ENCODE results near the gene PLCG1. TPM values are rescaled to one million over a fixed set of nuclear protein-coding genes. Genes with fewer than 3 reads are reported as not detected.

PLCG1 gene
- total and polyA plus RNA-seq, 4 donors, result 2.0 to 30.4 (median 16.1) TPM

DNA sequence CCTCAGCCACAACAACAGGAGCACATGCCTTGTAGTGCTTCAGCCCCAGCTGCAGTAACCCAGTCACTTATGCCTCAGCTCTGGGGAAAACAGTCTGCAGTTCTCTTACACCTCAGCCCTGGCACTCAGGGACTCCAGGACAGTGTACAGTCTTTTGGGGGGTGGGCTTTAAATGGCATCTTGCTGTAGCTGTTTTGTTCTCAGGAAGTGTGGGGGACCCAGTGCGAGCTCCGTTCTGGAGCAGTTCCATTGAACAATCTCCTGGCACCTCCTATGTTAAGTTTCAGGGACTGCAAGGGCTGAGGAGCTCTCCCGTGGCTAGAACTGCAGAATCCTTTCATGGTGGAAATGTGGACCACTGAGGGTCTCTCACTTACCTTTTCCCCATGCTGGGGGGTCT is 55.2 kb downstream of the PLCG1 start:
- Histone ChIP-seq H3K27me3 (ENCODE audit: control insufficient read depth in 4 of 4, insufficient read depth in 4 of 4, low read length in 3 of 4) (no peaks in the 10 kb centered on the region), H3K27ac (ENCODE audit: low read depth in 1 of 2, low read length in 2 of 2) (no peak overlapping the region), H3K4me1 (ENCODE audit: control insufficient read depth in 4 of 4, insufficient read depth in 4 of 4, low read length in 3 of 4) (no peaks in the 10 kb centered on the region), H3K9ac (ENCODE audit: low read depth in 1 of 2, low read length in 2 of 2) (no peak overlapping the region), H3K9me3 (ENCODE audit: control insufficient read depth in 4 of 4, low read length in 3 of 4) (peaks cover 0 to 4% (median 0%) of the 10 kb centered on the region in 4 donors), H3K36me3 (ENCODE audit: control insufficient read depth in 4 of 4, insufficient read depth in 3 of 4, low read depth in 1 of 4, low read length in 3 of 4) (peaks cover 0 to 5% (median 2%) of the 10 kb centered on the region in 4 donors), H3K4me3 (ENCODE audit: low read depth in 1 of 3, low read length in 3 of 3) (no peak overlapping the region)
- 97% methylated on average over 3 of the region's 3 CpGs for WGBS
- DNase-seq (ENCODE audit: low spot score), result no peak
- TF ChIP-seq FOXA2 (IDR thresholded peaks at IDR 0.05) (no peak), EGR1 (IDR thresholded peaks at IDR 0.05; ENCODE audit: low read depth in 2 of 2) (no peak)
- TF ChIP-seq, protein P1, sequence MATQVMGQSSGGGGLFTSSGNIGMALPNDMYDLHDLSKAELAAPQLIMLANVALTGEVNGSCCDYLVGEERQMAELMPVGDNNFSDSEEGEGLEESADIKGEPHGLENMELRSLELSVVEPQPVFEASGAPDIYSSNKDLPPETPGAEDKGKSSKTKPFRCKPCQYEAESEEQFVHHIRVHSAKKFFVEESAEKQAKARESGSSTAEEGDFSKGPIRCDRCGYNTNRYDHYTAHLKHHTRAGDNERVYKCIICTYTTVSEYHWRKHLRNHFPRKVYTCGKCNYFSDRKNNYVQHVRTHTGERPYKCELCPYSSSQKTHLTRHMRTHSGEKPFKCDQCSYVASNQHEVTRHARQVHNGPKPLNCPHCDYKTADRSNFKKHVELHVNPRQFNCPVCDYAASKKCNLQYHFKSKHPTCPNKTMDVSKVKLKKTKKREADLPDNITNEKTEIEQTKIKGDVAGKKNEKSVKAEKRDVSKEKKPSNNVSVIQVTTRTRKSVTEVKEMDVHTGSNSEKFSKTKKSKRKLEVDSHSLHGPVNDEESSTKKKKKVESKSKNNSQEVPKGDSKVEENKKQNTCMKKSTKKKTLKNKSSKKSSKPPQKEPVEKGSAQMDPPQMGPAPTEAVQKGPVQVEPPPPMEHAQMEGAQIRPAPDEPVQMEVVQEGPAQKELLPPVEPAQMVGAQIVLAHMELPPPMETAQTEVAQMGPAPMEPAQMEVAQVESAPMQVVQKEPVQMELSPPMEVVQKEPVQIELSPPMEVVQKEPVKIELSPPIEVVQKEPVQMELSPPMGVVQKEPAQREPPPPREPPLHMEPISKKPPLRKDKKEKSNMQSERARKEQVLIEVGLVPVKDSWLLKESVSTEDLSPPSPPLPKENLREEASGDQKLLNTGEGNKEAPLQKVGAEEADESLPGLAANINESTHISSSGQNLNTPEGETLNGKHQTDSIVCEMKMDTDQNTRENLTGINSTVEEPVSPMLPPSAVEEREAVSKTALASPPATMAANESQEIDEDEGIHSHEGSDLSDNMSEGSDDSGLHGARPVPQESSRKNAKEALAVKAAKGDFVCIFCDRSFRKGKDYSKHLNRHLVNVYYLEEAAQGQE (IDR thresholded peaks at IDR 0.05), result no peak

DNA sequence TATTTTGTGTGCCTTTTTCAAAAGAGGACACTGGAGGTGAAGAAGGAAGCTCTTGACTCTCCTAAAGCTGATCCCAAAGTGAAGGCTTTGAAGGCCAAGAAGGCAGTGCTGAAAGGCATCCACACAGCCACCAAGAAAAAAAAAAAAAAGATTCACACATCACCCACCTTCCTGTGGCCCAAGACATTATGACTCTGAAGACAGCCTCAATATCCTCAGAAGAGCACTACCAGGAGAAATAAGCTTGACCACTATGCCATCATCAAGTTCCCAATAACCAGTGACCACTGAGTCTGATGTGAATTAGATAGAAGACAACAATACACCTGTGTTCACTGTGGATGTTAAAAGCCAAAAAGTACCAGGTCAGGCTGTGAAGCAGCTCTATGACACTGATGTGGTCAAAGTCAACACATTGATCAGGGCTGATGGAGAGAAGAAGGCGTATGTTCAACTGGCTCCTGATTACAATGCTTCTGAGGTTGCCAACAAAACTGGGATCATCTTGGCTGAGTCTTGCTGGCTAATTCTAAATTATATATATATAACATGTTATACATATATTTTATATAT is 59.4 kb downstream of the PLCG1 start:
- Histone ChIP-seq H3K27me3 (ENCODE audit: control insufficient read depth in 4 of 4, insufficient read depth in 4 of 4, low read length in 3 of 4) (no peaks in the 10 kb centered on the region), H3K4me3 (ENCODE audit: low read depth in 1 of 3, low read length in 3 of 3) (no peak overlapping the region), H3K4me1 (ENCODE audit: control insufficient read depth in 4 of 4, insufficient read depth in 4 of 4, low read length in 3 of 4) (no peaks in the 10 kb centered on the region), H3K27ac (ENCODE audit: low read depth in 1 of 2, low read length in 2 of 2) (no peak overlapping the region), H3K36me3 (ENCODE audit: control insufficient read depth in 4 of 4, insufficient read depth in 3 of 4, low read depth in 1 of 4, low read length in 3 of 4) (peaks cover 2 to 8% (median 6%) of the 10 kb centered on the region in 4 donors), H3K9me3 (ENCODE audit: control insufficient read depth in 4 of 4, low read length in 3 of 4) (peaks cover 0 to 9% (median under 1%) of the 10 kb centered on the region in 4 donors), H3K9ac (ENCODE audit: low read depth in 1 of 2, low read length in 2 of 2) (no peak overlapping the region)
- WGBS, result 85% methylated on average over 1 of the region's 1 CpG
- TF ChIP-seq, protein P2, sequence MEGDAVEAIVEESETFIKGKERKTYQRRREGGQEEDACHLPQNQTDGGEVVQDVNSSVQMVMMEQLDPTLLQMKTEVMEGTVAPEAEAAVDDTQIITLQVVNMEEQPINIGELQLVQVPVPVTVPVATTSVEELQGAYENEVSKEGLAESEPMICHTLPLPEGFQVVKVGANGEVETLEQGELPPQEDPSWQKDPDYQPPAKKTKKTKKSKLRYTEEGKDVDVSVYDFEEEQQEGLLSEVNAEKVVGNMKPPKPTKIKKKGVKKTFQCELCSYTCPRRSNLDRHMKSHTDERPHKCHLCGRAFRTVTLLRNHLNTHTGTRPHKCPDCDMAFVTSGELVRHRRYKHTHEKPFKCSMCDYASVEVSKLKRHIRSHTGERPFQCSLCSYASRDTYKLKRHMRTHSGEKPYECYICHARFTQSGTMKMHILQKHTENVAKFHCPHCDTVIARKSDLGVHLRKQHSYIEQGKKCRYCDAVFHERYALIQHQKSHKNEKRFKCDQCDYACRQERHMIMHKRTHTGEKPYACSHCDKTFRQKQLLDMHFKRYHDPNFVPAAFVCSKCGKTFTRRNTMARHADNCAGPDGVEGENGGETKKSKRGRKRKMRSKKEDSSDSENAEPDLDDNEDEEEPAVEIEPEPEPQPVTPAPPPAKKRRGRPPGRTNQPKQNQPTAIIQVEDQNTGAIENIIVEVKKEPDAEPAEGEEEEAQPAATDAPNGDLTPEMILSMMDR (IDR thresholded peaks at IDR 0.05; ENCODE audit: low read depth, low read length, missing input control), result no peak
- no peak for TF ChIP-seq FOXA2 (IDR thresholded peaks at IDR 0.05)
- TF ChIP-seq HNF4G (IDR thresholded peaks at IDR 0.05), result no peak
- no peak for TF ChIP-seq GABPA (IDR thresholded peaks at IDR 0.05 in 1 of 2, conservative IDR thresholded peaks at IDR 0.05 in 1 of 2)
- TF ChIP-seq HNF4A (conservative IDR thresholded peaks at IDR 0.05), result no peak
- no peak for TF ChIP-seq EGR1 (IDR thresholded peaks at IDR 0.05; ENCODE audit: low read depth in 2 of 2)
- no peak for TF ChIP-seq SP1 (IDR thresholded peaks at IDR 0.05)
- no peak for TF ChIP-seq TAF1 (conservative IDR thresholded peaks at IDR 0.05)
- TF ChIP-seq RXRA (IDR thresholded peaks at IDR 0.05), result no peak
- TF ChIP-seq JUND (IDR thresholded peaks at IDR 0.05), result no peak
- no peak for TF ChIP-seq FOXA1 (IDR thresholded peaks at IDR 0.05)
- TF ChIP-seq, protein P1 (IDR thresholded peaks at IDR 0.05), result no peak
- no peak for TF ChIP-seq RAD21 (IDR thresholded peaks at IDR 0.05)
- DNase-seq (ENCODE audit: low spot score), result no peak

All from liver (tissue), 9 donors.